HepG2 (cell line): ENCODE data around the gene P2RY8. TPM values are rescaled to one million over a fixed set of nuclear protein-coding genes. Genes with fewer than 3 reads are reported as not detected.

Source experiments
- ARNT ChIP-seq: fragments of 450-650 bp; IDR thresholded peaks from 2 replicates; pipeline ENCODE4 v1.6.1; 2017
- GABPB1 ChIP-seq: IDR thresholded peaks from 2 replicates; pipeline ENCODE4 v1.6.1; 2016; ENCODE audit warnings: mild to moderate bottlenecking, missing genetic modification reagents, moderate library complexity, missing compliant biosample characterization
- GZF1 ChIP-seq: sonication (generic); formaldehyde crosslinking; IDR thresholded peaks from 2 replicates; pipeline ENCODE4 v1.5.1; 2020; ENCODE audit warnings: mild to moderate bottlenecking, missing genetic modification reagents
- PRDM15 ChIP-seq: sonication (generic); formaldehyde crosslinking; IDR thresholded peaks from 2 replicates; pipeline ENCODE4 v1.4.0; 2020; ENCODE audit warnings: missing genetic modification reagents
- SAP130 ChIP-seq: IDR thresholded peaks from 2 replicates; pipeline ENCODE4 v1.6.1; 2016; ENCODE audit warnings: low read depth
- SOX13 ChIP-seq, 3 experiments: fragments of 450-650 bp in 1 of 3; sonication (generic) in 1 of 3; formaldehyde crosslinking in 1 of 3; IDR thresholded peaks in 2 of 3; conservative IDR thresholded peaks in 1 of 3; 2 replicates each; pipeline versions ENCODE4 v1.5.0 to v1.6.1; 2016 to 2020; ENCODE audit warnings: antibody characterized with exemption in 1 of 3, mild to moderate bottlenecking in 1 of 3, missing compliant biosample characterization in 1 of 3, missing genetic modification reagents in 1 of 3, moderate library complexity in 1 of 3
- TAF1 ChIP-seq: sonication (generic); formaldehyde crosslinking; IDR thresholded peaks from 2 replicates; pipeline ENCODE4 v1.4.0; 2020; ENCODE audit warnings: missing genetic modification reagents
- ZFP62 ChIP-seq: sonication (generic); formaldehyde crosslinking; IDR thresholded peaks from 2 replicates; pipeline ENCODE4 v1.4.0; 2020; ENCODE audit warnings: missing genetic modification reagents
- ZGPAT ChIP-seq: IDR thresholded peaks from 2 replicates; pipeline ENCODE4 v1.6.1; 2016; ENCODE audit warnings: mild to moderate bottlenecking
- ZNF33A ChIP-seq: sonication (generic); formaldehyde crosslinking; IDR thresholded peaks from 2 replicates; pipeline ENCODE4 v1.5.1; 2020; ENCODE audit warnings: missing genetic modification reagents, mild to moderate bottlenecking, moderate library complexity, borderline replicate concordance
- ZNF546 ChIP-seq: sonication (generic); formaldehyde crosslinking; conservative IDR thresholded peaks from 2 replicates; pipeline ENCODE4 v1.8.1; 2023; ENCODE audit warnings: mild to moderate bottlenecking, missing genetic modification reagents
- ZNF558 ChIP-seq: sonication (generic); formaldehyde crosslinking; IDR thresholded peaks from 2 replicates; pipeline ENCODE4 v1.9.0; 2022; ENCODE audit warnings: mild to moderate bottlenecking, missing genetic modification reagents, borderline replicate concordance
- ZNF770 ChIP-seq: sonication (generic); formaldehyde crosslinking; IDR thresholded peaks from 2 replicates; pipeline ENCODE4 v1.5.0; 2020; ENCODE audit warnings: mild to moderate bottlenecking, missing genetic modification reagents
- polyA plus RNA-seq, 8 experiments: library from polyadenylated mRNA; depleted of rRNA in 3 of 8; stranded (reverse) in 7 of 8; unstranded in 1 of 8; fragments of >200 nt; fragmentation: Illumina TruSeq in 4 of 8; extraction: Trizol in 4 of 8; gene quantifications; 2 replicates each; pipeline versions ENCODE4 v1.2.1 to v1.2.3, GENCODE V29; 2011 to 2016; ENCODE audit warnings: low read depth in 4 of 8, missing spikeins in 1 of 8, mixed read lengths in 1 of 8; ENCODE audit not compliant: insufficient read depth in 1 of 8
- total RNA-seq, 5 experiments: library from RNA; depleted of rRNA; stranded (reverse); fragments of >200 nt; fragmentation: Illumina TruSeq; extraction: Trizol; gene quantifications; 2 replicates each; pipeline ENCODE4 v1.2.3, GENCODE V29; 2016; ENCODE audit warnings: low read depth in 1 of 5
- TF ChIP-seq, protein P1 (sequence below): sonication (generic); formaldehyde crosslinking; IDR thresholded peaks from 2 replicates; pipeline ENCODE4 v1.4.0; 2020; ENCODE audit warnings: missing genetic modification reagents
- TF ChIP-seq, protein P2 (sequence below): sonication (generic); formaldehyde crosslinking; IDR thresholded peaks from 2 replicates; pipeline ENCODE4 v1.5.1; 2020; ENCODE audit warnings: mild to moderate bottlenecking, missing genetic modification reagents, moderate library complexity
- TF ChIP-seq, protein P3 (sequence below): sonication (generic); formaldehyde crosslinking; IDR thresholded peaks from 2 replicates; pipeline ENCODE4 v1.5.0; 2020; ENCODE audit warnings: missing genetic modification reagents

P2RY8 gene
- total and polyA plus RNA-seq, 2 of the 13 experiments (the other 11 are each of a cell fraction or from before 2014, with no cell fraction given): 1.0 to 1.3 TPM

GRCh38 chrX:1537031-1537715 lies at the start of gene P2RY8 (continued):
- TF ChIP-seq PRDM15 (CRISPR knock-in tag) (no peak), ZGPAT (CRISPR knock-in tag) (no peak), ZNF33A (CRISPR knock-in tag) (no peak), ZNF770 (no peak; the same call in 1 of the 2 replicates), ARNT (no peak), GABPB1 (peak; percentile 28; the same call in 1 of the 2 replicates), ZNF546 (CRISPR knock-in tag) (0 out of 2 replicates have a peak, but pooled peaks have one; percentile 22), ZNF558 (CRISPR knock-in tag) (no peak), ZFP62 (CRISPR knock-in tag) (no peak), GZF1 (CRISPR knock-in tag) (0 out of 2 replicates have a peak, but pooled peaks have one; percentile 27), SOX13 (IDR thresholded peaks at IDR 0.05) (no peak), SOX13 (CRISPR knock-in tag; conservative IDR thresholded peaks at IDR 0.05 in 1 of 2, IDR thresholded peaks at IDR 0.05 in 1 of 2) (peak in 1 of 2 experiments; percentile 71; a peak in 2 of 4 replicates), TAF1 (CRISPR knock-in tag) (no peak; the same call in 1 of the 2 replicates), SAP130 (peak; percentile 30)
- TF ChIP-seq, protein P1, sequence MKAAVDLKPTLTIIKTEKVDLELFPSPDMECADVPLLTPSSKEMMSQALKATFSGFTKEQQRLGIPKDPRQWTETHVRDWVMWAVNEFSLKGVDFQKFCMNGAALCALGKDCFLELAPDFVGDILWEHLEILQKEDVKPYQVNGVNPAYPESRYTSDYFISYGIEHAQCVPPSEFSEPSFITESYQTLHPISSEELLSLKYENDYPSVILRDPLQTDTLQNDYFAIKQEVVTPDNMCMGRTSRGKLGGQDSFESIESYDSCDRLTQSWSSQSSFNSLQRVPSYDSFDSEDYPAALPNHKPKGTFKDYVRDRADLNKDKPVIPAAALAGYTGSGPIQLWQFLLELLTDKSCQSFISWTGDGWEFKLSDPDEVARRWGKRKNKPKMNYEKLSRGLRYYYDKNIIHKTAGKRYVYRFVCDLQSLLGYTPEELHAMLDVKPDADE (CRISPR knock-in tag): no peak
- TF ChIP-seq, protein P2, sequence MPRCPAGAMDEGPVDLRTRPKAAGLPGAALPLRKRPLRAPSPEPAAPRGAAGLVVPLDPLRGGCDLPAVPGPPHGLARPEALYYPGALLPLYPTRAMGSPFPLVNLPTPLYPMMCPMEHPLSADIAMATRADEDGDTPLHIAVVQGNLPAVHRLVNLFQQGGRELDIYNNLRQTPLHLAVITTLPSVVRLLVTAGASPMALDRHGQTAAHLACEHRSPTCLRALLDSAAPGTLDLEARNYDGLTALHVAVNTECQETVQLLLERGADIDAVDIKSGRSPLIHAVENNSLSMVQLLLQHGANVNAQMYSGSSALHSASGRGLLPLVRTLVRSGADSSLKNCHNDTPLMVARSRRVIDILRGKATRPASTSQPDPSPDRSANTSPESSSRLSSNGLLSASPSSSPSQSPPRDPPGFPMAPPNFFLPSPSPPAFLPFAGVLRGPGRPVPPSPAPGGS (CRISPR knock-in tag): no peak
- TF ChIP-seq, protein P3, sequence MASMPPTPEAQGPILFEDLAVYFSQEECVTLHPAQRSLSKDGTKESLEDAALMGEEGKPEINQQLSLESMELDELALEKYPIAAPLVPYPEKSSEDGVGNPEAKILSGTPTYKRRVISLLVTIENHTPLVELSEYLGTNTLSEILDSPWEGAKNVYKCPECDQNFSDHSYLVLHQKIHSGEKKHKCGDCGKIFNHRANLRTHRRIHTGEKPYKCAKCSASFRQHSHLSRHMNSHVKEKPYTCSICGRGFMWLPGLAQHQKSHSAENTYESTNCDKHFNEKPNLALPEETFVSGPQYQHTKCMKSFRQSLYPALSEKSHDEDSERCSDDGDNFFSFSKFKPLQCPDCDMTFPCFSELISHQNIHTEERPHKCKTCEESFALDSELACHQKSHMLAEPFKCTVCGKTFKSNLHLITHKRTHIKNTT (CRISPR knock-in tag): no peak
